GM12872 (cell line): ENCODE results near the gene RIC8A.

Experiments
- TF ChIP-seq, protein P1 (sequence below): IDR thresholded peaks from 3 replicates; pipeline ENCODE4 v1.5.1; 2011; ENCODE audit warnings: low read depth, mild to moderate bottlenecking, low read length, moderate library complexity; ENCODE audit not compliant: insufficient read depth

Gene RIC8A

GRCh38 chr11:253160-253885 is 45.8 kb downstream of the RIC8A start:
- TF ChIP-seq, protein P1, sequence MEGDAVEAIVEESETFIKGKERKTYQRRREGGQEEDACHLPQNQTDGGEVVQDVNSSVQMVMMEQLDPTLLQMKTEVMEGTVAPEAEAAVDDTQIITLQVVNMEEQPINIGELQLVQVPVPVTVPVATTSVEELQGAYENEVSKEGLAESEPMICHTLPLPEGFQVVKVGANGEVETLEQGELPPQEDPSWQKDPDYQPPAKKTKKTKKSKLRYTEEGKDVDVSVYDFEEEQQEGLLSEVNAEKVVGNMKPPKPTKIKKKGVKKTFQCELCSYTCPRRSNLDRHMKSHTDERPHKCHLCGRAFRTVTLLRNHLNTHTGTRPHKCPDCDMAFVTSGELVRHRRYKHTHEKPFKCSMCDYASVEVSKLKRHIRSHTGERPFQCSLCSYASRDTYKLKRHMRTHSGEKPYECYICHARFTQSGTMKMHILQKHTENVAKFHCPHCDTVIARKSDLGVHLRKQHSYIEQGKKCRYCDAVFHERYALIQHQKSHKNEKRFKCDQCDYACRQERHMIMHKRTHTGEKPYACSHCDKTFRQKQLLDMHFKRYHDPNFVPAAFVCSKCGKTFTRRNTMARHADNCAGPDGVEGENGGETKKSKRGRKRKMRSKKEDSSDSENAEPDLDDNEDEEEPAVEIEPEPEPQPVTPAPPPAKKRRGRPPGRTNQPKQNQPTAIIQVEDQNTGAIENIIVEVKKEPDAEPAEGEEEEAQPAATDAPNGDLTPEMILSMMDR: no peak

DNA sequence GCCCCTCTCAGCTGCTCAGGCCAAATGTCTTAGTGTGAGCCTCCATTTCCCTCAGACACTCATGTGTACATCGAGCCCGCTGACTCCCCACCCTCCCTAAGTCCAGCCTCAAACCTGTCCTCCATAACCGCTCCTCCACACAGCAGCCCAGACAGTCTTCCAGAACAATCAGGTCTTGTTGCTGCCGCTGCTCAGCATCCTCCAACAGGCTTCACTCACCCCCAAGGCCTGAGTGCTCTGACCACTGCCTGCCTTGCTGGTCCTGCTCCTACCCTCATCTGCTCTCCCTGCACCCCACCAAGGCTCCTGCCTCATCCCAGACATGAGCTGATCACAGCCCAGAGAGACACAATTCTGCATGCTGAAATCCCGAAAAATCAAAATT is 46.4 kb downstream of the RIC8A start:
- TF ChIP-seq, protein P1: no peak

- TF ChIP-seq, protein P1: no peak
These were observed 47.7 kb downstream of the RIC8A start for GRCh38 chr11:255176-255575.

- TF ChIP-seq, protein P1: no peak
These were observed 48.3 kb downstream of the RIC8A start for GRCh38 chr11:255816-256215.

GRCh38 chr11:256952-257737 is 49.6 kb downstream of the RIC8A start:
- TF ChIP-seq, protein P1: no peak

DNA sequence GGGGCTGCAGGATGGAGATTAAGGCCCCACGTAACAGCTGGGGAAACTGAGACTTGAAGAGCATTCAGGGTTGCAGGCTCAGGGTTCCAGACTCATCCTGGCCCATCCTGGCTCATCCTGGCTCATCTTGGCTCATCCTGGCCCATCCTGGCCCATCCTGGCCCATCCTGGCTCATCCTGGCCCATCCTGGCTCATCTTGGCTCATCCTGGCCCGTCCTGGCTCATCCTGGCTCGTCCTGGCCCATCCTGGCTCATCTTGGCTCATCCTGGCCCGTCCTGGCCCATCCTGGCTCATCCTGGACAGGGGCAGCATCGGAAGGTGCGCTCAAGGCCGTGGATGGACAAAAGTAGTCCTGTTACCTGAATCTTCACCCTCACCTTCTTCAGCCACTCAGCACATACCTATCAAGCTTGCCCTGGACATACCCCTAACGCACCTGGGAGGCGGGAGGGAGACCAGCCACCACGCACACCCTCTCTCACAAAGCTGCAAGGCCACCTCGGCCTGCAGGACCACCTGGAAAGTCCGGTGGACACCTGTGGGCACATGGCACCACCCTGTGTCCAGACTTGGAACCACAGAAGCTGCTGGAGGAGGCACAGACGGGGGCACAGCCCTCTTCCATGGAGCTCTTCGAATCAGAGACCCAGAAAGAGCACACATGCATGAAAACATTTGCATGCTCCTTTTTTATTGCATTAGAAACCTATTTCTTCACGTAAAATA is 50.4 kb downstream of the RIC8A start:
- TF ChIP-seq, protein P1: peak; percentile 56

- TF ChIP-seq, protein P1: no peak
These were observed 51.9 kb downstream of the RIC8A start for GRCh38 chr11:259413-259812.
